GM23248 (cell line): ENCODE data around the gene LNX2. TPM values are rescaled to one million over a fixed set of nuclear protein-coding genes. Genes with fewer than 3 reads are reported as not detected.

Experiments
- DNase-seq: peaks from one replicate; pipeline ENCODE4 v3.0.0-alpha.2; 2015
- H2AFZ ChIP-seq: fragments of 200-600 bp; sonication (generic); 2 replicates; pipeline ENCODE4 v1.6.1; 2016; ENCODE audit warnings: antibody characterized with exemption
- H3F3A ChIP-seq: fragments of 200-600 bp; sonication (generic); 2 replicates; pipeline ENCODE4 v1.6.1; 2016; ENCODE audit warnings: mild to moderate bottlenecking, antibody characterized with exemption, mixed run types; ENCODE audit not compliant: insufficient read depth
- H3K27ac ChIP-seq: fragments of 200-600 bp; sonication (generic); 2 replicates; pipeline ENCODE4 v1.5.1; 2016; ENCODE audit warnings: mild to moderate bottlenecking
- H3K27me3 ChIP-seq: fragments of 200-600 bp; sonication (generic); replicated peaks from 2 replicates; pipeline ENCODE4 v1.6.1; 2016; ENCODE audit warnings: mild to moderate bottlenecking; ENCODE audit not compliant: insufficient read depth
- H3K36me3 ChIP-seq: fragments of 200-600 bp; sonication (generic); 2 replicates; pipeline ENCODE4 v1.6.1; 2016; ENCODE audit warnings: low read depth, mild to moderate bottlenecking
- H3K4me1 ChIP-seq: fragments of 200-600 bp; sonication (generic); 2 replicates; pipeline ENCODE4 v1.6.1; 2016; ENCODE audit warnings: mild to moderate bottlenecking; ENCODE audit not compliant: insufficient read depth
- H3K4me2 ChIP-seq: fragments of 200-600 bp; sonication (generic); one replicate; pipeline ENCODE4 v1.6.1; 2016; ENCODE audit warnings: mild to moderate bottlenecking; ENCODE audit not compliant: unreplicated experiment
- H3K4me3 ChIP-seq: fragments of 200-600 bp; sonication (generic); 2 replicates; pipeline ENCODE4 v1.5.1; 2016; ENCODE audit warnings: mild to moderate bottlenecking
- H3K79me2 ChIP-seq: fragments of 200-600 bp; sonication (generic); 2 replicates; pipeline ENCODE4 v1.6.1; 2016; ENCODE audit warnings: mild to moderate bottlenecking; ENCODE audit not compliant: insufficient read depth
- H3K9ac ChIP-seq: fragments of 200-600 bp; sonication (generic); 2 replicates; pipeline ENCODE4 v1.6.1; 2016; ENCODE audit warnings: mild to moderate bottlenecking
- H3K9me2 ChIP-seq: fragments of 200-600 bp; sonication (generic); 2 replicates; pipeline ENCODE4 v1.6.1; 2016; ENCODE audit warnings: mixed run types, mild to moderate bottlenecking, moderate library complexity; ENCODE audit not compliant: insufficient read depth
- H3K9me3 ChIP-seq: fragments of 200-600 bp; sonication (generic); one replicate; pipeline ENCODE4 v1.6.1; 2017; ENCODE audit warnings: low read depth
- H4K20me1 ChIP-seq: fragments of 200-600 bp; sonication (generic); 2 replicates; pipeline ENCODE4 v1.6.0; 2016; ENCODE audit not compliant: insufficient read depth
- EZH2 ChIP-seq: fragments of 200-600 bp; sonication (generic); IDR thresholded peaks from 2 replicates; pipeline ENCODE4 v1.6.1; 2018; ENCODE audit warnings: antibody characterized with exemption, mild to moderate bottlenecking; ENCODE audit not compliant: insufficient read depth, poor library complexity, severe bottlenecking
- EZH2phosphoT487 ChIP-seq: fragments of 200-600 bp; sonication (generic); IDR thresholded peaks from 2 replicates; pipeline ENCODE4 v1.6.1; 2018; ENCODE audit warnings: antibody characterized with exemption, moderate library complexity, mild to moderate bottlenecking, low read depth; ENCODE audit not compliant: insufficient read depth
- WGBS, 2 experiments: methylation state at CpG; one replicate each; pipeline ENCODE4 v1.1.6; 2015 to 2017; ENCODE audit warnings: low lambda C conversion rate in 2 of 2, low coverage in 1 of 2; ENCODE audit errors: missing lambda C conversion rate in 2 of 2; 5-methylcytosine and 5-hydroxymethylcytosine counted together
- in situ Hi-C: fragments of 300-500 bp; cut with MboI; formaldehyde crosslinking; loops from 2 replicates; pipeline ENCODE4 v1.15.0; 2020
- polyA plus RNA-seq: library from polyadenylated mRNA; unstranded; fragments of >200 nt; fragmentation: Nextera tagmentation; extraction: Ambion mirVana; gene quantifications from 2 replicates; pipeline ENCODE4 v1.2.1, GENCODE V29; 2016
- total RNA-seq: library from RNA; depleted of rRNA; stranded (reverse); fragments of >200 nt; shearing (Covaris generic); gene quantifications from 2 replicates; pipeline ENCODE4 v1.2.3, GENCODE V29; 2014

LNX2 gene
- total and polyA plus RNA-seq, 2 experiments from 2014 or later = 2.0 to 2.6 TPM

DNA sequence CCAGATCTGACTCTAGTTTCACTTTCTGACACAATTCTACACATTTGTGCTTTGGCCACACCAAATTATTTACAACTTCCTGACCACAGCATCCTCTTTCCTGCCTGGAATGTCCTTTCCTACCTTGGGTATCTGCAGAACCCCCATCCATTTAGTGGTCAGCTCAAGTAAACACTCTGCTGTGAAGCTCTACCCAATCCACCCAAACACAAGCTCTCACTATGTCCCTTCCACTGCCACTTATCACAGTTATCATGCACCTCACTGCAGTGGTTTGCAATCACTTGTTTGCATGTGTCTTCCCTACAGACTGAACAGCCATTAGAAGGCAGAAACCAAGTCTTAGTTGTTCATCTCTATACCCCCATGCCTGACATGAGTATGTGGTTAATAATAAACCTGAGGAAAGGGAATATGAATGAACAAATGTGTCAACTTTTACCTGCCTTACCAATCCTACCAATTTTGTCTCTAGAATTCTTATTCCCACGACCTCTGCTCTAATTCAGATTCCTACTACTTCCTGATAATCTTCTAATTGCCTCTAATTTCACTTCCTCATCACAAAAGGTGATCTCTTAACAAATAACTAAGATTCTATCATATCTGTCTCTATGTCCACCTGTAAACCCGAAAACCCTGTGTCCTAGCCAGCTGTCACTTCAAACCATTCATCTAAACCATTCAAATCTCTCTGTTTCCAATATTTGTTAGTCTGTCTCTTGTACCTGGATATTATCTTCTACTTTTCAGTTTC lies 25.1 kb downstream of the LNX2 start:
- no peak for DNase-seq
- TF ChIP-seq EZH2 (no peak), EZH2phosphoT487 (no peak)
- H2AFZ ChIP-seq = no peak overlapping the region
- H3K27me3 ChIP-seq = no peaks in the 10 kb centered on the region
- no peak overlapping the region for H3K9ac ChIP-seq
- in situ Hi-C loops = no loop called here
- peaks cover 10% of the 10 kb centered on the region for H3K79me2 ChIP-seq
- H3K4me3 ChIP-seq = no peak overlapping the region
- H3F3A ChIP-seq = no peaks in the 10 kb centered on the region
- 90% methylated on average over 2 of the region's 2 CpGs for WGBS, 2 experiments
- no peak overlapping the region for H3K4me2 ChIP-seq
- H3K9me2 ChIP-seq = no peaks in the 10 kb centered on the region
- no peaks in the 10 kb centered on the region for H3K36me3 ChIP-seq
- H3K4me1 ChIP-seq = peaks cover 9% of the 10 kb centered on the region
- H4K20me1 ChIP-seq = no peaks in the 10 kb centered on the region
- no peaks in the 10 kb centered on the region for H3K9me3 ChIP-seq
- H3K27ac ChIP-seq = no peak overlapping the region

DNA sequence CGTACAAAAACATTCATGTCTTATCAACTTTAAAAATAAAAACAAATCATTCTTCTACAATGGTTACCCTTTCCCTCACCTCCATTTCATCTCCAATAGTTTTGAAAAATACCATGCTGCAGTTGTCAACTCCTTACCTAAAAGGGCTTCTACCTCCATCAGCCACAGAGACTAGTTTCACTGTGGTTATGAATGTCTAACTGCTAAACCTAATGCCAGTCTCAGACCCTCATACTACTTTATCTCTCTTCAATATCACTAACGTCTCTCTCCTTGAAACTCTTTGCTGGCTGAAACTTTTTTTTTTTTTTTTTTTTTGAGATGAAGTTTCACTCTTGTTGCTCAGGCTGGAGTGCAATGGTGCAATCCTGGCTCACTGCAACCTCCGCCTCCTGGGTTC lies 27.1 kb downstream of the LNX2 start:
- in situ Hi-C loops = no loop called here
- Histone ChIP-seq H3K9me3 (no peaks in the 10 kb centered on the region), H4K20me1 (no peaks in the 10 kb centered on the region)

DNA sequence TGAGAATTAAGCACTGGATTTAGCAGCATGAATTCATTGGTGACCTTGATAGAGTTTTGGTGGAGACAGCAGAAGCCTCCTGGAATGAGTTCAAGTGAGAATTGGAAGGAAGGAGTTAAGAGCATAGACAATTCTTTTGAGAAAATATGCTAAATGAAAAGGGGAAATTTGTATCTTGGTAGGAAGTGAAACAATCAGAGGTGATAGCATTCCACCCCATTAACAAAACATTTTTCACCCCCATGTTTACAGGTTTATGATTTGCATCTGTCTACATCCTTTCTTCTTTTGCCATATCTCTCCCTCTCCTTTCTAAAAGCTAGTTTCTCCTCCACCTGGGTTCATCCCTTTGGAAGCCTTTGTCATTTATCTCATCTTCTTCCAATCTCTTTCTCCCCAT lies 27.5 kb downstream of the LNX2 start:
- Histone ChIP-seq H3K27me3 (no peaks in the 10 kb centered on the region), H3K79me2 (peaks cover 5% of the 10 kb centered on the region; the same call in 1 of the 2 replicates), H3F3A (no peaks in the 10 kb centered on the region), H2AFZ (no peak overlapping the region), H3K9ac (no peak overlapping the region), H3K9me3 (no peaks in the 10 kb centered on the region), H4K20me1 (no peaks in the 10 kb centered on the region), H3K4me3 (no peak overlapping the region), H3K27ac (no peak overlapping the region), H3K9me2 (no peaks in the 10 kb centered on the region), H3K4me2 (no peak overlapping the region), H3K36me3 (no peaks in the 10 kb centered on the region), H3K4me1 (no peaks in the 10 kb centered on the region)
- no peak for DNase-seq
- in situ Hi-C loops = no loop called here
- no peak for TF ChIP-seq EZH2phosphoT487
- no peak for TF ChIP-seq EZH2

More for the DNA sequence above, 27.1 kb downstream of the LNX2 start:
- no peaks in the 10 kb centered on the region for H3K36me3 ChIP-seq
- no peaks in the 10 kb centered on the region for H3F3A ChIP-seq
- no peak for TF ChIP-seq EZH2phosphoT487
- TF ChIP-seq EZH2 = no peak
- no peak overlapping the region for H3K27ac ChIP-seq
- H2AFZ ChIP-seq = no peak overlapping the region
- H3K4me1 ChIP-seq = no peaks in the 10 kb centered on the region
- peaks cover 5% of the 10 kb centered on the region; the same call in 1 of the 2 replicates for H3K79me2 ChIP-seq
- H3K4me3 ChIP-seq = no peak overlapping the region
- 74 to 79% methylated on average over 3 of the region's 3 CpGs for WGBS, 2 experiments
- no peak overlapping the region for H3K9ac ChIP-seq
- no peak for DNase-seq
- H3K9me2 ChIP-seq = no peaks in the 10 kb centered on the region
- H3K4me2 ChIP-seq = no peak overlapping the region
- H3K27me3 ChIP-seq = no peaks in the 10 kb centered on the region

DNA sequence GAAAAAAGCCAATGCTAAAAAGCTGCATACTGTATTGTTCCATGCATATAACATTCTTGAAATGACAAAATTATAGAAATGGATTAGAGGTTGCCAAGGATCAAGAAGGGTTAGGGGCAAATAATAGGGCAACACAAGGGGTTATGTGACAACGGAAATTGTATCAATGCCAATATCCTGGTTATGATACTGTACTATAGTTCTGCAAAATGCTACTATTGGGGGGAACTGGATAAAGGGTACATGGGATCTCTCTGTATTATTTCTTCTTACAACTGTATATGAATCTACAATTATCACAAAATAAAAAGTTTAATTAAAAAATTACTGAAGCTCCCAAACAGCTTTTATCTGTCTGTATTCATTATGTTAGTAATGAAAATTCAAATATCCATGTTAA lies 31.9 kb downstream of the LNX2 start:
- Histone ChIP-seq H3K27ac (no peak overlapping the region), H3K79me2 (peaks cover 5% of the 10 kb centered on the region; the same call in 1 of the 2 replicates), H3K36me3 (no peaks in the 10 kb centered on the region), H4K20me1 (no peaks in the 10 kb centered on the region), H3K4me3 (no peak overlapping the region), H3K9me2 (no peaks in the 10 kb centered on the region), H3K27me3 (no peaks in the 10 kb centered on the region), H2AFZ (no peak overlapping the region), H3K4me1 (no peaks in the 10 kb centered on the region), H3K4me2 (no peak overlapping the region), H3F3A (no peaks in the 10 kb centered on the region), H3K9ac (no peak overlapping the region), H3K9me3 (no peaks in the 10 kb centered on the region)
- WGBS, 2 experiments = 89 to 96% methylated on average over 1 of the region's 1 CpG
- DNase-seq = no peak
- no peak for TF ChIP-seq EZH2
- no peak for TF ChIP-seq EZH2phosphoT487
- in situ Hi-C loops = no loop called here
